ENCODE data around the gene DUSP12. TPM values are rescaled to one million over a fixed set of nuclear protein-coding genes. Genes with fewer than 3 reads are reported as not detected.
"Not testable (repeated sequence)": the region's sequence is repeated elsewhere in the genome, so short reads cannot be mapped to it uniquely, and the experiment has no call there.

DUSP12 gene
- 8.2 TPM for total RNA-seq
- long read RNA-seq, transcript DUSP12-201 (6 exons, 1,270 nt) = major isoform, 5 of 13 reads
- long read RNA-seq, partial matches to known transcripts = 0 of 13 reads
- long read RNA-seq, other reads (novel, unspliced or antisense) = 8 of 13 reads

- intact Hi-C loops (cut with DNase I) = loop anchor here (10.0 kb wide), 2 partner anchors 265 to 525 kb away; partner anchors contain the start of genes APOA2 and TOMM40L
- DNase-seq (ENCODE audit: low spot score) = peak; percentile 96
These were observed at the start of gene DUSP12 for GRCh38 chr1:161749509-161750407. Gene DUSP12 (plus strand): TSS chr1:161749786. CDS start chr1:161749802, 16 bp downstream.

GRCh38 chr1:161702250-161702649 lies 47.3 kb upstream of the DUSP12 start:
- intact Hi-C loops (cut with DNase I) = no loop called here
- no peak for DNase-seq (ENCODE audit: low spot score)

GRCh38 chr1:161705537-161705936 lies 44.0 kb upstream of the DUSP12 start:
- intact Hi-C loops (cut with DNase I) = no loop called here
- DNase-seq (ENCODE audit: low spot score) = no peak

- intact Hi-C loops (cut with DNase I) = no loop called here
- no peak for DNase-seq (ENCODE audit: low spot score)
These were observed 43.5 kb upstream of the DUSP12 start for GRCh38 chr1:161706113-161706481.

- intact Hi-C loops (cut with DNase I) = no loop called here
- DNase-seq (ENCODE audit: low spot score) = no peak
These were observed 42.9 kb upstream of the DUSP12 start, which contains the start of gene FCRLA for GRCh38 chr1:161706482-161707347. Gene FCRLA (plus strand): TSS chr1:161707229. CDS start chr1:161707265, 36 bp downstream.

- no peak for DNase-seq (ENCODE audit: low spot score)
- intact Hi-C loops (cut with DNase I) = no loop called here
These were observed 42.1 kb upstream of the DUSP12 start for GRCh38 chr1:161707503-161707902.

- DNase-seq (ENCODE audit: low spot score) = no peak
- intact Hi-C loops (cut with DNase I) = no loop called here
These were observed 40.2 kb upstream of the DUSP12 start for GRCh38 chr1:161709373-161709772.

GRCh38 chr1:161710560-161710959 lies 39.0 kb upstream of the DUSP12 start:
- DNase-seq (ENCODE audit: low spot score) = no peak
- intact Hi-C loops (cut with DNase I) = no loop called here

- intact Hi-C loops (cut with DNase I) = no loop called here
- no peak for DNase-seq (ENCODE audit: low spot score)
These were observed 30.8 kb upstream of the DUSP12 start for GRCh38 chr1:161718559-161719324.

- DNase-seq (ENCODE audit: low spot score) = no peak
- intact Hi-C loops (cut with DNase I) = no loop called here
These were observed 30.3 kb upstream of the DUSP12 start for GRCh38 chr1:161719325-161719611.

GRCh38 chr1:161720422-161720821 lies 29.2 kb upstream of the DUSP12 start:
- DNase-seq (ENCODE audit: low spot score) = no peak
- intact Hi-C loops (cut with DNase I) = no loop called here

- no peak for DNase-seq (ENCODE audit: low spot score)
- intact Hi-C loops (cut with DNase I) = no loop called here
These were observed 28.4 kb upstream of the DUSP12 start, which contains the start of gene FCRLB for GRCh38 chr1:161720956-161721737. Gene FCRLB (plus strand): TSS chr1:161721544. CDS start chr1:161722673, 1,129 bp downstream.

GRCh38 chr1:161721738-161722343 lies 27.7 kb upstream of the DUSP12 start:
- no peak for DNase-seq (ENCODE audit: low spot score)
- intact Hi-C loops (cut with DNase I) = no loop called here

- no peak for DNase-seq (ENCODE audit: low spot score)
- intact Hi-C loops (cut with DNase I) = no loop called here
These were observed 27.2 kb upstream of the DUSP12 start for GRCh38 chr1:161722406-161722805.

- intact Hi-C loops (cut with DNase I) = no loop called here
- no peak for DNase-seq (ENCODE audit: low spot score)
These were observed 26.0 kb upstream of the DUSP12 start for GRCh38 chr1:161723459-161724141.

- DNase-seq (ENCODE audit: low spot score) = not testable (repeated sequence)
- intact Hi-C loops (cut with DNase I) = loop anchor here (5.0 kb wide), 1 partner anchor 528 kb away; the partner anchor contains the start of gene ADAMTS4
These were observed 24.2 kb upstream of the DUSP12 start for GRCh38 chr1:161725258-161725907.

- peak; percentile 82 for DNase-seq (ENCODE audit: low spot score)
- intact Hi-C loops (cut with DNase I) = loop anchor here (2.0 to 5.0 kb wide), 2 partner anchors 39 to 529 kb away; partner anchors contain the start of gene ADAMTS4
These were observed 23.6 kb upstream of the DUSP12 start for GRCh38 chr1:161725908-161726472.

Data from cardiac septum (tissue), 1 donor.